ENCODE data around the gene ATP6V0E2.
"Not testable (repeated sequence)": the region's sequence is repeated elsewhere in the genome, so short reads cannot be mapped to it uniquely, and the experiment has no call there.

ATP6V0E2 gene

GRCh38 chr7:149875396-149875795 lies 1.6 kb downstream of the ATP6V0E2 start:
- no peak for DNase-seq (ENCODE audit: extremely low read depth in 1 of 2, low read depth in 1 of 2)

- DNase-seq (ENCODE audit: extremely low read depth in 1 of 2, low read depth in 1 of 2) = no peak
Measured at GRCh38 chr7:149877890-149878522, 4.2 kb downstream of the ATP6V0E2 start.

- DNase-seq (ENCODE audit: extremely low read depth in 1 of 2, low read depth in 1 of 2) = no peak
Measured at GRCh38 chr7:149878523-149878921, 4.8 kb downstream of the ATP6V0E2 start.

DNA sequence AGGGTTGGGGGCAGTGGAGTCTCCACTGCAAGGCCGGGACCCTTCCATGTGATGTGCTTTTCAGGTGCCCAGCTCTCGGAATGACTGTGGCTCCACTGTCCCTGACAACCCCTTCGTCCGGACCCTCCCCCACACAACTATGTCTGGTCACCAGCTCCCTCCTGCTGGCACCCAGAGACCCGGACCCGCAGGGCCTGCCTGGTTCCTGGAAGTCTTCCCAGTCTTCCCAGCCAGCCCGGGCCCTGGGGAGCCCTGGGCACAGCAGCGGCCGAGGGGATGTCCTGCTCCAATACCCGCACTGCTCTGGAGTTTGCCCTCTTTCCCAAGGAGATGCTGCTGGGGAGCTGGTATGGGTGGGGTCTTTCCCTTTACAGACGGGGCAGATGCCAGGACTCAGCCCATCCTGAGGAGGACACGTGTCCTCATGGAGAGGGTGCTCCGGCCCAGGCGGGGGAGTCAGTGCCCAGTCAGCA lies 5.5 kb downstream of the ATP6V0E2 start:
- DNase-seq (ENCODE audit: extremely low read depth in 1 of 2, low read depth in 1 of 2) = no peak

- DNase-seq (ENCODE audit: extremely low read depth in 1 of 2, low read depth in 1 of 2) = no peak
Measured at GRCh38 chr7:149879766-149880637, 6.2 kb downstream of the ATP6V0E2 start.

DNA sequence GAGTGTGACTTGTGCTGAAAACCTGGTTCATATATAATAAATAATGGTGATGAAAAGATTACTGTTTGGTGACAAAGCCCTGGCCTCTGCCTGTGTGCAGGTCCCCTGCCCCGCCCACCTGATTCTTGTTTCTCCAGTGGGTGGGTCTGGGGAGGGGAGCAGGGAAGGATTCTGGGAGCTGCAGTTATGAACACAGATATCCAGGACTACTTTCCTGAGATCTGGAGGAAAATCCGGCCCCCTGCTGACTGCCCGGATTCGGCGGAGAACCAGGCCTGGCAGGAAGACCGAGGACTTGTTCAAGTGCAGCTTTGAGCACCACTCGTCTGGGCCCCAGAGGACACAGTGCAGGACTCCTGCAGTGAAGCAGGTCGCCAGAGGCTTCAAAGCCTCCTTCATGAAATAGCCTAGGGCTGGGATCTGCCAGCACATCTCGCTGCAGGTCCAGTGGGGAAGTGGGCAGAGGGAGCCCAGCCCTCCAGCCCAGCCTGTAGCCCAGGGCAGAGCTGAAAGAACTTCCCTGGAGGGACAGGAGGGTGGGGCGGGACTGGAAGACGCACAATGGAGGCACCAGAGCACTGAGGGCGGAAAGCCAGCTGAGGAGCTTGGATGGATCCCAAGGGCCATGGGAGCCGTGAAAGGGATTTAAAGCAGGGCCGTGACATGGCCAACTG lies 7.0 kb downstream of the ATP6V0E2 start:
- no peak for DNase-seq (ENCODE audit: extremely low read depth in 1 of 2, low read depth in 1 of 2)

DNA sequence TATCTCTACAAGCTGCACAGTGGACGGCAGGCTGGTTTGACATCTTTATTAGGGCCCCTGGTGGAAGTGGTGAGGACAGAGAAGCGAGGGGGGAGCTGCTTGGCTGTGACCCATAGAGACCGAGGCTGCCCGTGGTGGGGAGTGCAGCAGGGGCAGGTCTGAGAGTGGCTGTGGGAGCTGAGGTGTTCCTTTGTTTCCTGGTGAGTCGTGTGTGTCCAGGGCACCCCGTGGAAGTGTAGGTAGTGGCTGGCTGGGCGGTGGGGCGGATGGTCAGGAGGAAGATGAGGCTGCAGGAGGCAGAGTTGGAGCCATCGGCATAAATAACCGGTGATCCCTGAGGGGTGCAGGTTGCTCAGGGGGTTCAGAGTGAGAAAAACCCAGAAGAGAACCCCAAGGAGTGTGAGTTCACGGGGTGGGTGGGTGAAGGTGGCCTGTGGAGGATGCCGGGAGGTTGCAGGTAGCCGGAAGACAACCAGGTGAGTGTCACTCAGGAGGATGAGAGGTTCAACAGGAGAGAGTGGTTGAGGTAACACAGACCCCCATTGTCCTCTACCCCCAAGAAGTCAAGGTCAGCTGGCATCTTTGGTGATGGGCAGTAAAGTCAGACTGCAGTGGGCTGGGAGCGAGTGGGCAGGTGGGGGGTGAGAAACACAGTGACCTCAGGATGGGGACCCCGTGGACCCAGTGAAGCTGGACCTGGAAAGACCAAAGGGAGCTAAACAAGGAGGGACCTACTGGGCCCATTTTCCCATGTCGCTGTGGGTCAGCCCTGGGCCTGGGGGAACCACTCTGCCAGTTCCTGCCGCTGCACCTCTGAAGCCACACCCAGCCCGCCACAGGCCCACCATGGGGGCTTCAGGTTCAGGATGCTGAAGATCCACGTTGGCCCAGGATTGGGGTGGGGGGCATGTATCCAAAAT lies 7.8 kb downstream of the ATP6V0E2 start:
- no peak for DNase-seq (ENCODE audit: extremely low read depth in 1 of 2, low read depth in 1 of 2)

DNA sequence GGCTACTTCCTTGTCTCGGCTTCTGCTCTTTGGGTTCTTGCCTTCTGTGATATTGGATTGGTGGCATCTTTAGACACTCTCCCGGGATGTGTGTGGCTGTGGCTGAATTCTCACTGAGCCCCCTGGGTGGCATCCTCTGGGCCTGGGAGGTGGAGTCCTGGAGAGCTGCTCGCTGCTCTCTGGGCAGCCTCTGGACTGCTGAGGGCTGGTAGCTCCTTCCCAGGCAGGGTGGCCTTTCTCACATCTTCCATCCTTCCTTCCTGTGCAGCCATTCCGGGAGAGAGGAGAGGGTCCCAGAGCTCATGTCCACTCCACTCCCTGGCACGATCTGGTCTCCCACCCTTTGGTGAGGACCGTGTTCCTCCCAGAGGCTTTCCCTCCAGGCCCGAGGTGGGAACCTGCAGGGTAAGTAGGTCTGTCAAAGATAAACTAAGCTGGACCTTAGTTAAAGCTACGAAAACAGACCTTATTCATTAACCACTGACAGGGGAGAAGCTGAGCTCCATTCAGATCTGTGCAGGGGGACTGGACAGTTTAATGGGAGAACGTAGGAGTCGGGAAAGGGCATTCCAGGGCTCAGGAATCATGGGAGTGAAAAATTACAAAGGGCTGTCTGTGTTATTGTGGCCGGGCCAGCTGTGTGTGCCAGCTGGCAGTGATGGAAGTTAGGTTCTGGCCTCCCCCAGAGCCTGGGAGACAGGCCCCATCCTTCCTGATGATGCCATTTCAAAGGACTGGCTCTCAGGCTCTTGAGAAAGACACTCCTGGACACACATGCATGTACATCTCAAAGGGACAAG lies 8.7 kb downstream of the ATP6V0E2 start:
- no peak for DNase-seq (ENCODE audit: extremely low read depth in 1 of 2, low read depth in 1 of 2)

DNA sequence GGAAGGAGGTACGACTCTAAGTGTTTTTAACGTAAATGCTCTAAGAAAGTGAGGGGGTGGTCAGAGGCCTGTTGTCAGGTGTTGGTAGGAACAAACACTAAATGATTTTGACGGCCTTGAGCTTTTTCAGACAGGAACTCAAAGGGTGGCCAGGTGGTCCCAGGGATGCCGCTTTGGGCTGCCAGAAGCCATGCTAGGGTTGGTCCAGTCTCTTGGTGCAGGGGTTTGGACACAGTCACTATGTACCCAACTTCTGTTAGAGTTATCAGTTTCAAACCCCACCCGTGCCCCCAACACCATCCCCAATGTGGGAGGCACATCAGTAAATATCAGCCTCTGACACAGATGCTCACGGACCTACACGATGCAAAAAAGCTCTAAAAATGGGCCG lies 9.3 kb downstream of the ATP6V0E2 start:
- no peak for DNase-seq (ENCODE audit: extremely low read depth in 1 of 2, low read depth in 1 of 2)

- DNase-seq (ENCODE audit: extremely low read depth in 1 of 2, low read depth in 1 of 2) = no peak
Measured at GRCh38 chr7:149883452-149883861, 9.7 kb downstream of the ATP6V0E2 start.

DNA sequence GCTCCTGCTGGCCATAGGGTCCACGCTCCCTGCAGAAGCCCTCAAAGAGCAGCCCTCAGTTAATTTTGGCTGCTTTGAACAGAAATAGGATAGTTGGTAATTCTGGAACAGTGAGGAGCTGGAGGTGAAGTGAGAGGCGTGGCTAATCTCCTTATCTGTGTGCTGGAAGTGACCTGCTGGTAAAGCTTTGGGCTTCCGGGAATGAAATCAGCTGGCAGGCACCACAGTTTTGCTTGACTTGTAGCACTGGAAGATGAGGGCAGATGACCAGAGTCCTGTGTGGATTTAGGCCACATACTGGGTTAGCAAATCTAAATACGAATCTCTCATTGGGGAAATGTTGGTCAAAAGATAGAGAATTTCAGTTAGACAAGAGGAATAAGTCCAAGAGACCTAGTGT lies 10.2 kb downstream of the ATP6V0E2 start:
- DNase-seq (ENCODE audit: extremely low read depth in 1 of 2, low read depth in 1 of 2) = no peak

GRCh38 chr7:149884541-149884940 lies 10.8 kb downstream of the ATP6V0E2 start:
- no peak for DNase-seq (ENCODE audit: extremely low read depth in 1 of 2, low read depth in 1 of 2)

DNA sequence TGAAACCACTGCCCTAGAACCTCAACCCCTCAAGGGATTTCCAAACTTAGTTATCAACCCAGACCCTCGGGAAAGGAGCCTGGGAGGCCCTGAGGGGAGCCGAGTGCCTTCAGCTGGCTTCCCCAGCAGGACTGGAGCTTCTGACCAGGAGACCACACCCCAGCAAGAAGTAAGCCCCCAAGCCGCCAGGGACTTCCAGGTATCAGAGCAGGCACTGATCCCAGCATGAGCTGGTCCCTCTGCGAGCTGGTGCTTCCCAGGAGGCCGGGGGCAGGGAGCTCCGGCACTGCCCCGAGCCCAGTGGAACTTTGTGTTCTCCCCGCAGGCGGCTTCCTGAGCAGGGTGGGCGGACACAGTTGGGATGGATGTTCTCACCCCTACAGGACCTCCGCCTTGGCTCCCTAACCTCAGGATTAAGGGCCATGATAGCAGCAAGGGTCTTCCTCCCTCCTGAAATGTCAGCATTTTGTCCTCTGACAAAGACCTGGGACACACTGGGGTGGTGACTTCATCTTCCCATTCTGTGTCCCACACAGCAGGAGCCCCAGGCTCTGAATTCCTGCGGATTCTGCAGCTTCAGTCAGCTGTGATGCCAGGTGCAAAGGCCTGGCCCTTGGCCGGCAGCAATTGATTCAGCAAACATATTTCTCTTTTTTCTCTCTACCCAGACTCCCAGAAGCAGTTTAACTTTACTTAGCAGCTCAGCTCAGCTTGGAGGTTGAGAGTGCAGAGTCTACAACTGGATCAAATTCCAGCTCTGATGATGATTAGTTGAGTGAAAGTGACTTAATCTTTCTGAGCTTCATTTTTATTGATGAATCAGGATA lies 11.6 kb downstream of the ATP6V0E2 start:
- DNase-seq (ENCODE audit: extremely low read depth in 1 of 2, low read depth in 1 of 2) = no peak

- no peak for DNase-seq (ENCODE audit: extremely low read depth in 1 of 2, low read depth in 1 of 2)
Measured at GRCh38 chr7:149886018-149886415, 12.2 kb downstream of the ATP6V0E2 start.

GRCh38 chr7:149887311-149887710 lies 13.5 kb downstream of the ATP6V0E2 start:
- no peak for DNase-seq (ENCODE audit: extremely low read depth in 1 of 2, low read depth in 1 of 2)

DNA sequence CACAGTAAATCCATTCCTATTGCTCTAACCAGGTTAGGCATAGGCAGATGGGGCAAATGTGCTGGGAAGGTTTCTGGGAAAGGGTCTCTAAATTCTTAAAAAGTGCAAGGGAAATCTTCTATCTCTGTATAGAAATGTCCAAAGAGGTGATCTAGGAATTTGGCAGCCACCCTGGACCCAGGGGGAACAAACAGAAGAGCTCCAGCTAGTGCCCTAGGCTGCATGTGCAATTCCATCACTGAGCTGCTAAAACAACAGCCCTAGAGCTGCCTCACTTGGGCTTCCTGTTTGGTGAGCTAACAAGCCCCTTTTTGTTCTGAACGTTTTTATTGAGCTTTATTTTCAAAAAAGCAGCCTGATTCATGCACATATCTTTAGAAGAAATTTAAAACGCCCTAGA lies 16.9 kb downstream of the ATP6V0E2 start:
- not testable (repeated sequence) for DNase-seq (ENCODE audit: extremely low read depth in 1 of 2, low read depth in 1 of 2)

- not testable (repeated sequence) for DNase-seq (ENCODE audit: extremely low read depth in 1 of 2, low read depth in 1 of 2)
Measured at GRCh38 chr7:149894957-149895356, 21.2 kb downstream of the ATP6V0E2 start.

- DNase-seq (ENCODE audit: extremely low read depth in 1 of 2, low read depth in 1 of 2) = not testable (repeated sequence)
Measured at GRCh38 chr7:149907776-149908376, 34.1 kb downstream of the ATP6V0E2 start.
